HG02981 (cell line): ENCODE results near the gene EVA1C.
"Not testable (repeated sequence)": the region's sequence is repeated elsewhere in the genome, so short reads cannot be mapped to it uniquely, and the experiment has no call there.

Experiments used
- ATAC-seq: cut with Tn5 transposase; IDR thresholded peaks from one replicate; pipeline ENCODE4 v1.9.1; 2021; ENCODE audit warnings: mild to moderate bottlenecking, moderate library complexity; ENCODE audit not compliant: unreplicated experiment

EVA1C gene

GRCh38 chr21:32484706-32485380 lies 72.3 kb downstream of the EVA1C start:
- no peak for ATAC-seq

- no peak for ATAC-seq
Observed at GRCh38 chr21:32492376-32492775, 79.9 kb downstream of the EVA1C start.

GRCh38 chr21:32494934-32495709 lies 82.6 kb downstream of the EVA1C start:
- ATAC-seq: no peak

GRCh38 chr21:32496568-32496967 lies 84.1 kb downstream of the EVA1C start:
- ATAC-seq: no peak

- no peak for ATAC-seq
Observed at GRCh38 chr21:32499249-32500055, 86.9 kb downstream of the EVA1C start.

GRCh38 chr21:32503641-32504040 lies 91.1 kb downstream of the EVA1C start:
- ATAC-seq: not testable (repeated sequence)

GRCh38 chr21:32505767-32506166 lies 93.3 kb downstream of the EVA1C start:
- ATAC-seq: not testable (repeated sequence)

GRCh38 chr21:32506411-32506965 lies 94.0 kb downstream of the EVA1C start:
- not testable (repeated sequence) for ATAC-seq

GRCh38 chr21:32507342-32507919 lies 94.9 kb downstream of the EVA1C start:
- no peak for ATAC-seq

- ATAC-seq: not testable (repeated sequence)
Observed at GRCh38 chr21:32508036-32508435, 95.5 kb downstream of the EVA1C start.

GRCh38 chr21:32508558-32508957 lies 96.1 kb downstream of the EVA1C start:
- no peak for ATAC-seq

- ATAC-seq: not testable (repeated sequence)
Observed at GRCh38 chr21:32508975-32509374, 96.5 kb downstream of the EVA1C start.

- ATAC-seq: no peak
Observed at GRCh38 chr21:32514275-32515055, 102.0 kb downstream of the EVA1C start.

- no peak for ATAC-seq
Observed at GRCh38 chr21:32515874-32516273, 103.4 kb downstream of the EVA1C start.

- no peak for ATAC-seq
Observed at GRCh38 chr21:32516756-32517649, 104.5 kb downstream of the EVA1C start.

- no peak for ATAC-seq
Observed at GRCh38 chr21:32519945-32520874, 107.7 kb downstream of the EVA1C start.

GRCh38 chr21:32520875-32521735 lies 108.6 kb downstream of the EVA1C start:
- ATAC-seq: no peak
